GM18520 (cell line): ENCODE results near the gene POLR3K.
"Not testable (repeated sequence)": the region's sequence is repeated elsewhere in the genome, so short reads cannot be mapped to it uniquely, and the experiment has no call there.

ENCODE experiments used
- ATAC-seq: cut with Tn5 transposase; IDR thresholded peaks from one replicate; pipeline ENCODE4 v1.9.1; 2021; ENCODE audit not compliant: unreplicated experiment

The POLR3K gene

GRCh38 chr16:20886-21285, 32.5 kb downstream of the POLR3K start:
- not testable (repeated sequence) for ATAC-seq

DNA sequence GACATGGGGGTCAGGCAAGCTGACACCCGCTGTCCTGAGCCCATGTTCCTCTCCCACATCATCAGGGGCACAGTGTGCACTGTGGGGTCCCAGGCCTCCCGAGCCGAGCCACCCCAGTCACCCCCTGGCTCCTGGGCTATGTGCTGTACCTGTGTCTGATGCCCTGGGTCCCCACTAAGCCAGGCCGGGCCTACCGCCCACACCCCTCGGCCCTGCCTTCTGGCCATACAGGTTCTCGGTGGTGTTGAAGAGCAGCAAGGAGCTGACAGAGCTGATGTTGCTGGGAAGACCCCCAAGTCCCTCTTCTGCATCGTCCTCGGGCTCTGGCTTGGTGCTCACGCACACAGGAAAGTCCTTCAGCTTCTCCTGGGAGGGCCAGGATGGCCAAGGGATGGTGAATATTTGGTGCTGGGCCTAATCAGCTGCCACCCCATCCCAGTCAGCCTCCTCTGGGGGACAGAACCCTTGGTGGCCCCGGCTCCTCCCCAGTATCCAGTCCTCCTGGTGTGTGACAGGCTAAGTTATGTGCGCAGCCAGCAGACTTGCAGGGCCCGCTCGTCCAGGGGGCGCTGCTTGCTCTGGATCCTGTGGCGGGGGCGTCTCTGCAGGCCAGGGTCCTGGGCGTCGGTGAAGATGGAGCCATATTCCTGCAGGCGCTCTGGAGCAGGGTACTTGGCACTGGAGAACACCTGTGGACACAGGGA, 36.2 kb downstream of the POLR3K start:
- not testable (repeated sequence) for ATAC-seq

DNA sequence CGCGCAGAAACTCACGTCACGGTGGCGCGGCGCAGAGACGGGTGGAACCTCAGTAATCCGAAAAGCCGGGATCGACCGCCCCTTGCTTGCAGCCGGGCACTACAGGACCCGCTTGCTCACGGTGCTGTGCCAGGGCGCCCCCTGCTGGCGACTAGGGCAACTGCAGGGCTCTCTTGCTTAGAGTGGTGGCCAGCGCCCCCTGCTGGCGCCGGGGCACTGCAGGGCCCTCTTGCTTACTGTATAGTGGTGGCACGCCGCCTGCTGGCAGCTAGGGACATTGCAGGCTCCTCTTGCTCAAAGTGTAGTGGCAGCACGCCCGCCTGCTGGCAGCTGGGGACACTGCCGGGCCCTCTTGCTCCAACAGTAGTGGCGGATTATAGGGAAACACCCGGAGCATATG, 42.6 kb downstream of the POLR3K start:
- not testable (repeated sequence) for ATAC-seq

DNA sequence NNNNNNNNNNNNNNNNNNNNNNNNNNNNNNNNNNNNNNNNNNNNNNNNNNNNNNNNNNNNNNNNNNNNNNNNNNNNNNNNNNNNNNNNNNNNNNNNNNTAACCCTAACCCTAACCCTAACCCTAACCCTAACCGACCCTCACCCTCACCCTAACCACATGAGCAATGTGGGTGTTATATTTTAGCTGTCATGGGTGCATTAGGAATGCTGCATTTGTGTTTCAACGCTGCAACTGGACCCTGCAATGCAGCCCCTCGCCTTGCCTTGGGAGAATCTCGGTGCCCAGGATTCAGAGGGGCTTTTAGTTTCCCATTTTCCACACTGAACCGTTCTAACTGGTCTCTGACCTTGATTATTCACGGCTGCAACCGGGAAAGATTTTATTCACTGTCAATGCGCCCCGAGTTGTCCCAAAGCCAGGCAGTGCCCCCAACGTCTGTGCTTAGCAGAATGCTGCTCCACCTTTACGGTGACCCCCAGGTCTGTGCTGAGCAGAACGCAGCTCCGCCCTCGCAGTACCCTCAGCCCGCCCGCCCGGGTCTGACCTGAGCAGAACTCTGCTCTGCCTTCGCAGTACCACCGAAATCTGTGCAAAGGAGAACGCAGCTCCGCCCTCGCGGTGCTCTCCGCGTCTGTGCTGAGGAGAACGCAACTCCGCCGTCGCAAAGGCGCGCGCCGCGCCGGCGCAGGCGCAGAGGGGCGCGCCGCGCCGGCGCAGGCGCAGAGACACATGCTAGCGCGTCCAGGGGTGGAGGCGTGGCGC, 43.3 kb downstream of the POLR3K start:
- no peak for ATAC-seq
